Stimulated activated CD4-positive, alpha-beta T cell treated with anti-CD3 and anti-CD28 coated beads, Interleukin-15, amount 100 ng/mL, for 1 hour (primary cell): Measurements from ENCODE around the gene RFC2.

Source experiments
- DNase-seq, 2 donors: peaks; one replicate each; pipeline ENCODE4 v3.0.0-alpha.2; 2020; ENCODE audit warnings: low read depth in 1 of 2, low spot score in 1 of 2

RFC2 gene

DNA sequence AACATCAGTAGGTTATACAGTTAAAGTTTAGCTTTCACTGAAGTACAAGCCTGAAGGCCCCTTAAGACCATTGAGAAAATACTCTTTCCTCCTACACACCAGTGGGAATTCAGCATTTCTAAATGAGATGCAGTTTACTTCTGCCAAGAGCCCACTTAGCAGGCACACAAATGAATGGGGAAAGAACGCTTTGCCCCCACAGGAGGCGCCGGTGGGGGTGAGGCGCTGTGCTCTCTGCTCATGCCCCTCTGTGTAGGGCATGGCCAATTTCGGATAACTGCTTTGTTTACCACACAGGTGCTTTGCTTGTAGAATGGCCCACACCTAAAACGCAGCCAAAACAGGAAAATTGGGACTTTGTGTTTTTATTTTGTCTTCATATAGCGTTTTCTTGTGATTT lies 60.3 kb downstream of the RFC2 start:
- no peak for DNase-seq

DNA sequence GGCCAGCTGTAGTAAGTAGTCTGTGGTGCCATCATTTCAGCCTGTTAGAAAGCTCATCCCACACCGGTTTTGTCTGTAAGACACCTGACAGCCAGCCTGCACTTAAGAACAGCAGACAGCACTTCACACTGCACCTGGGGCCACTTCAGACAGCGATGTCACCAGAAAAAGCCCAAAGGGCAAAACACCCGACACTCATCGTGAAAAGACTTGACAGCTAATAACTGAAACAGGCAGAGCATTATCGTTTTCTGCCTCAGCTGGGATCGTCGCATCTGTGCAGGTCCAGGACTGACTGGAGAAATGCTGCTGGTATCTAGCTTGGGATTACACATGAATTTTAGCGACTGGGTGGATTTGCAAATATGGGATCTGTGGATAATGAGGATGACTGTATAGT lies 61.1 kb downstream of the RFC2 start:
- no peak for DNase-seq

DNA sequence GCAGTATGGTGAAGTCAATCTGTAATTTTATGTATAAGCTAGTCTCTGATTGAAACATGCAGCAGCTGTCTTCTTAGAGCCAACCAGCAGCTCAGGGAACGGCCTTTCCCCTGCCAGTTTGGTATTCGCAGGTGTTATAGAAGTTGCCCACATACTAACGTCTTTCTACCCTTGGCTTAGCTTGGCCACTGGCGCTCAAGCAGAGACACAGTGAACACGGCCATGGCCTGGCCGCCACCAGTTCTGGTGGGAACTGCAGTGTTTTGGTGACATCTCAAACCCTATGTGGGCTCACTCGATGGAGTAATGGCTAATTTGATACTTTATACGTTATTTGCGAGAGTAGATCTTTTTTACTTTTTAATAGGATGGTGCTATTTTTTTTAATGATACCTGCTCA lies 63.0 kb downstream of the RFC2 start:
- no peak for DNase-seq

DNA sequence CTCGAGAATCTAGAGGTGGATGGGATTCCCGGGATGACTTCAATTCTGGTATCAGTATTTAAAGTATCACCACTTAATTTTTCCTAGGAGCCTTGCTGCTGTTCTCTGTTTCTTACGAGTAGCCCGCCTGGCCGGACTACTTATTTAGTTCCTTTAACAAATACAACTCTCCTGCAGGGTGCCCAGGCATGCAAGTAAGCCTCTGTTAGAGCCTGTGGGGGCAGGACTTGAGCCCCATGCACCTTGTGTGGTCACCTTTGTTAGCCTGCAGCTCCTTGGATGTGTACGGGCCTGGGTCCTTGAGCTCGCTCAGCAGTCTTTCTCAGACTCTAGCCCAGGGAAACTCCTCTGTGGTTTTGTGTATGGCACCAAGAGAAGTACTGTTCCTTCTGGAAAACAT lies 63.9 kb downstream of the RFC2 start:
- DNase-seq, result no peak

DNA sequence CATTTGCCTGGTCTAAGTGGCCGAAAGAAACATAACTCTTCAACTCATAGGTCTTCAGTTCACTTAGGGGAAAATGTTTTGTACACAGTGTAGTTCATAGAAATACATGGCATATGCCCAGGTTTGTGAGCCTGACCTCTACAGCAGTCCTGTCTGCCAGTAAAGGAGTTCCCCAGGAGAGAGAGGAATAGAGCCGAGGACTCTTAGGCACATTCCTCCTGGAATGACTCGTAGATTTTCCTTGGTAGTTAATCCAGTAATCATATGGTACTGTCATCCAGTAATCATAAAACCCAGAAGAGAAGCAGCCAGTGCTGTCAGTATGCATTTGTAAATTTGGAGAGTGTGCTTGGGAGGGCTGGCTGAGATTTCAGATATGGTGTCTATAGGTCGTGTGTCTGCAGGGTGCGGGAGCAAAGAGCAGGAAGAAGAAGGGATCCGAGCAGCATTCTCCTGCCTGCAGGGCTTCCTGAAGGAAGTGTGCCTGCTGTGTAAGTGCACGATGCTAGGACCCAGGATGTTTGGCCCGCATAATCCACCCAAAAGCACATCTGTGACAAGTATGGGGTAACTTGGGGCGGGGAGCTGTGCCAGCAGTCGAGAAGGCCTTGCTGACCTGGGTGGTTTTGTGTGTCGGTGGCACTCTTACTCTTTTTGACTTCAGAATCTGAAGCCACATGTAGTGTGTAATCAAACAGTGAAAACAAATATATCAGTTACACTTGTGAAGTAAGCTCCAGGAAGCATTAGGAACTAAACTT lies 66.1 kb downstream of the RFC2 start:
- no peak for DNase-seq

DNA sequence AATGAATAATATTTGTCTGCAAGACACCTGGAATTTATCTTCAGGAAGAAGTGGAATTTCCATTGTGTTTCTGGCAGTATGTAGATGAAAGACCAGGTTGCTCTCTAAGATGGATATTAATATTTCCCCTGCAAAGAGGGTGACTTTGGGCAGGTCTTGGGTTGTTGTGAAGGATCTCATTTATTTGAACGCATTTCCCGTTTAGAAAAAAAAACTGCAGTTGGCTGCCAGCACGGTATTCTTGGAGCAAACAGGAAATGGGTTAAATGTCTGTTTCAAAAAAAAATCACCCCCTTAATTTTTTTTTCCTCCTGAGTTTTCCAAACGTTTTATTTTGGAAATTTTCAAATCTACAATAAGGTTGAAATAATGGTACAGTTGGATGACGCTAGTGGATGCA lies 68.6 kb downstream of the RFC2 start:
- DNase-seq, result no peak

DNA sequence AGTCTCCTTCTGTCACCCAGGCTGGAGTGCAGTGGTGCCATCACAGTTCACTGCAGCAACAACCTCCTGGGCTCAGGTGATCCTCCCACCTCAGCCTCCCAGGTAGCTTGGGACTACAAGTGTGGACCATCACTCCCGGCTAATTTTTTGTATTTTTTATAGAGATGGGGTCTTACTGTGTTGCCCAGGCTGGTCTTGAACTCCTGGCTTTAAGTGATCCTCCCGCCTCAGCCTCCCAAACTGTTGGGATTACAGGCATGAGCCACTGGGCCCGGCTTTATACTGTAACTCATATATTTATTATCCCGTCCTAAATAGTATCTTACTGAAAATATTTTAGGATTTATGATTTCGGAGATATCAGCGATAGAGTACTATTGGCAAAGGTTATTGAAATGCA lies 69.2 kb downstream of the RFC2 start:
- DNase-seq, result no peak

DNA sequence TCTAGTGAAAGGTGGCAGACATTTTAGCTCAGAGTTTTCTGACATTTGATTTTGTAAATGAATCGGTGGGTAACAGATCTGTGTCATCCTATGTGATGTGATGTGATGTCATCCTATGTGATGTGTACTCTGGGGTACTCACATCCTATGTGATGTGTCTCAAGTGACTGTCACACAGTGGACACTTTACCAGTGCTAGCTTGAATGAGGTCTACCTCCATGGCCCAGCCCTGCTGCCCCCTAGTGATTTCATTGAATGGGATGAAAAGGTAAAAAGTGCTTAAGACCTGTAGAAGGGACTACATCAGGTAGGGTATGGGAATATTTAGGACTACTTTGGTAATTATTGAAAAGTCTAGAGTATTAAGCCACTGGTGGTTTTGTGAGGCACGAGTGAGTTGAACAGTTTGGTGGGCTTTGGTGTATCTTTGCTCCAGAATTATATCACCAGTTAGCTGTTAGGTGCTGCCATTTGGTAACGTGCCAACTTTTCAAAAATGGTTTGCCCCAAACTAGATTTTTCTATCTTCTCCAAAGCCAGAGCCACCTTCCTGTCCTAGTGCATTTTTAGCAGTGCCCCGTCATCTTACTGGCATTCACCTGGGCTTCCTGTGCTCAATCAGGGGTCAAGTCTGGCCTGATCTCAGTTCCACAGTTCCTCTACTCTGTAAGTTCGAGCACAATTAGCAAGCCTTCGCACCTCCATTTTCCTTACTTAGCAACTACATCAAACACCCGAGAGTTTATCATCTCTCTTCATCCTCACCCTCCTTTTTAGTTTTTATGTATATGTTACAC lies 70.3 kb downstream of the RFC2 start:
- DNase-seq, result no peak

DNA sequence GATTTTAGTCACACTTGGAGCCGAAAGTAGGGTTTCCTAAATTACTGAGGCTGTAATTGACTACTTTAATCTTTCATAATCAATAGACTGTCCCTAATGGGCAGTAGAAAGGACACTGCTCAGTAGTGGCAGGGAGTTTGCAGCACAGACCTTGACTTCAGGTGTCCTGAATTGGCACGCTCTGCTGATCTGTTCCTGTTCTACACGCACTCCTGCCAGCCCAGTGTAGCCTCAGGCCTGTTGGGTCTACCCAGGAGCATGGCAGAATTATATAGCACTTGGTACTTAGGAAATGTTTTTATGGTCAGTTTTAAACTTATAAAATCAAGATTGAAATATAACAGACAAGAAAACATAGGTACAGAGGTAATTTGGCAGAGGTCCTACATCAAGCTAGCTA lies 71.1 kb downstream of the RFC2 start:
- DNase-seq, result no peak

DNA sequence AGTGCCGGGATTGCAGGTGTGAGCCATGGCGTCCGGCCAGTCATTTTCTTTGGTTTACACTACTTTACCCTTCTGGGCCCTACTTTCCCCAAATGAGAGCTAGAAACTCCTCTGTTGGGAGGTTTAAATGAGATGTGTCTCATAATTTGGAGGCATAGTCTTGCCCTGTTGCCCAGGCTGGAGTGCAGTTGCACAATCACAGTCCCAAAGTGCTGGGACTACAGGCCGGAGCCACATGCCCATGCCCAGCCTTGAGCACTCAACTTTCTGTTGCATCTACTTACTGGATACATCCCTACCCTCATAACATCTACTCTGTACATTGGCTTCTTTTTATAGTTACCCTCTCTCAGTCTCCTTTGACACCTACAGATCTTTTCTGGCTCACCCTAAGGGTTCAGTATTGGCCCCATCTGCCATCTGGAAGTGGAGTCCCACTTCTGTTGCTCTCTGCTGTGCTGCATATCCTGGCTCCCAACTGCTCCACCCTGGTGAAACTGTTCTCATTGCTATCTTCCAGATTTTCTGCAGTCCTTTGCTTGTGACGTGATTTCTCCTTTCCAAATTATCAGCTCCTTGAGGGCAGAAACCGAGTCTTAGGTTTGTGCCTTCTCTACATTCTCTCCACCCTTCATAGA lies 71.6 kb downstream of the RFC2 start:
- DNase-seq, result no peak

DNA sequence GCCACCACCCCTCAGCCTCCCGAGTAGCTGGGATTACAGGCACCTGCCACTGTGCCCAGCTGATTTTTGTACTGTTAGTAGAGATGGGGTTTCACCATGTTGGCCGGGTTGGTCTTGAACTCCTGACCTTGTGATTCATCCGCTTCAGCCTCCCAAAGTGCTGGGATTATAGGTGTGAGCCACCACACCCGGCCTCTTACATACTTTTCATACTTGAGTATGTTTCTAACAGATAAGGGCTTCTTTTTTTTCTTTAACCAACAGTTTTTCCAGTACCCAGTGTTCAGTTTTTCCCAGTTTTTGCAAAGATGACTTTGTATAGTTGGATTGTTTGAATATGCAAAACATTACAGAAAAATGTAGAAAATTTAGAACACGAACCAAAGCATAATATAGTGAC lies 72.4 kb downstream of the RFC2 start:
- DNase-seq, result no peak
